BJ (cell line): ENCODE data around the gene UBC. TPM values are rescaled to one million over a fixed set of nuclear protein-coding genes. Genes with fewer than 3 reads are reported as not detected.
A peak's percentile ranks its signal among the peaks of the same experiment; 100 is the strongest.
"Not testable (repeated sequence)": the region's sequence is repeated elsewhere in the genome, so short reads cannot be mapped to it uniquely, and the experiment has no call there.

ENCODE experiments used
- CTCF ChIA-PET: fragments of 350-600 bp; formaldehyde crosslinking; extraction: SDS; loops from one replicate; lab custom pipeline; 2021; ENCODE audit warnings: antibody characterized with exemption, inconsistent platforms; lab: Yijun Ruan, JAX
- POLR2A ChIA-PET: fragments of 300-600 bp; sonication (Branson Sonifier 250); formaldehyde crosslinking; extraction: SDS; loops from one replicate; lab custom pipeline; 2021; ENCODE audit warnings: antibody characterized with exemption; lab: Charles Lee
- DNase-seq: peaks from one replicate; pipeline ENCODE4 v3.0.0-alpha.2; 2011; ENCODE audit warnings: low read depth
- H3K27me3 ChIP-seq: 2 replicates; pipeline ENCODE4 v1.6.0; 2011; ENCODE audit warnings: low read length; ENCODE audit not compliant: control insufficient read depth, insufficient read depth
- H3K36me3 ChIP-seq: 2 replicates; pipeline ENCODE4 v1.5.1; 2011; ENCODE audit warnings: low read length; ENCODE audit not compliant: control insufficient read depth, insufficient read depth
- H3K4me3 ChIP-seq: 2 replicates; pipeline ENCODE4 v1.5.1; 2011; ENCODE audit warnings: low read depth, mild to moderate bottlenecking, control low read depth, low read length
- CTCF ChIP-seq: IDR thresholded peaks from 2 replicates; pipeline ENCODE4 v1.5.1; 2011; ENCODE audit warnings: low read depth, mild to moderate bottlenecking, control low read depth, inconsistent platforms, low read length, moderate library complexity; ENCODE audit not compliant: insufficient read depth
- polyA plus RNA-seq: library from polyadenylated mRNA; depleted of rRNA; stranded (reverse); fragments of >200 nt; gene quantifications from 2 replicates; pipeline ENCODE4 v1.2.3, GENCODE V29; 2011

UBC gene
- polyA plus RNA-seq, 1 experiment: 2,374 TPM

GRCh38 chr12:124902916-124903315 is 11.5 kb downstream of the UBC start:
- CTCF ChIA-PET: interaction anchor here (1.0 kb wide), 1 partner anchor 131 kb away, joined by 3 read pairs; no protein-coding TSS in a partner anchor

GRCh38 chr12:124901003-124901402 is 13.4 kb downstream of the UBC start:
- no peaks in the 10 kb centered on the region for H3K36me3 ChIP-seq
- no peak for DNase-seq
- ChIA-PET CTCF (interaction anchor here (1.0 kb wide), 1 partner anchor 12 kb away, joined by 3 read pairs; no protein-coding TSS in a partner anchor), POLR2A (no interaction called here)
- no peaks in the 10 kb centered on the region for H3K27me3 ChIP-seq
- no peak for TF ChIP-seq CTCF
- no peak overlapping the region for H3K4me3 ChIP-seq

More at GRCh38 chr12:124902916-124903315, 11.5 kb downstream of the UBC start:
- no peaks in the 10 kb centered on the region for H3K27me3 ChIP-seq
- H3K36me3 ChIP-seq: no peaks in the 10 kb centered on the region
- POLR2A ChIA-PET: no interaction called here
- H3K4me3 ChIP-seq: no peak overlapping the region
- DNase-seq: no peak
- TF ChIP-seq CTCF: no peak

- H3K4me3 ChIP-seq, H3K36me3 ChIP-seq, H3K27me3 ChIP-seq, POLR2A ChIA-PET, DNase-seq: not testable (repeated sequence)
- CTCF ChIA-PET: interaction anchor here (1.0 to 1.5 kb wide), 3 partner anchors 11 to 113 kb away, joined by 3 to 7 read pairs (median 3); no protein-coding TSS in a partner anchor
These were observed 14.1 kb downstream of the UBC start for GRCh38 chr12:124900345-124900795.

GRCh38 chr12:124898923-124899294 is 15.5 kb downstream of the UBC start:
- CTCF ChIA-PET: interaction anchor here (1.4 to 1.5 kb wide), 2 partner anchors 42 to 112 kb away, joined by 3 to 7 read pairs; no protein-coding TSS in a partner anchor
- Histone ChIP-seq H3K36me3 (no peaks in the 10 kb centered on the region), H3K4me3 (no peak overlapping the region), H3K27me3 (no peaks in the 10 kb centered on the region)
- DNase-seq: no peak
- no peak for TF ChIP-seq CTCF
- POLR2A ChIA-PET: no interaction called here

GRCh38 chr12:124898200-124898922 is 16.1 kb downstream of the UBC start:
- Histone ChIP-seq H3K27me3 (no peaks in the 10 kb centered on the region), H3K36me3 (no peaks in the 10 kb centered on the region), H3K4me3 (no peak overlapping the region)
- peak; percentile 58 for TF ChIP-seq CTCF
- no peak for DNase-seq
- ChIA-PET POLR2A (no interaction called here), CTCF (interaction anchor here (0.5 kb wide), 1 partner anchor 488 kb away, joined by 3 read pairs; no protein-coding TSS in a partner anchor)
